Vagina (tissue), 2 donors: Measurements from ENCODE around the gene PHTF2.

Experiments used
- POLR2AphosphoS5 ChIP-seq, 2 donors: sonication (generic); formaldehyde crosslinking; IDR thresholded peaks; one replicate each; pipeline ENCODE4 v1.9.0; 2017; ENCODE audit warnings: antibody characterized with exemption in 2 of 2, mild to moderate bottlenecking in 2 of 2, low read depth in 1 of 2; ENCODE audit not compliant: insufficient read depth in 1 of 2
- TF ChIP-seq, protein P1 (sequence below), 3 experiments: fragments of 450-650 bp in 2 of 3; fragments of 200-600 bp in 1 of 3; sonication (generic) in 1 of 3; IDR thresholded peaks; one replicate each; pipeline ENCODE4 v1.5.1; 2017 to 2019; ENCODE audit warnings: antibody characterized with exemption in 3 of 3, mild to moderate bottlenecking in 2 of 3, moderate library complexity in 2 of 3

DNA sequence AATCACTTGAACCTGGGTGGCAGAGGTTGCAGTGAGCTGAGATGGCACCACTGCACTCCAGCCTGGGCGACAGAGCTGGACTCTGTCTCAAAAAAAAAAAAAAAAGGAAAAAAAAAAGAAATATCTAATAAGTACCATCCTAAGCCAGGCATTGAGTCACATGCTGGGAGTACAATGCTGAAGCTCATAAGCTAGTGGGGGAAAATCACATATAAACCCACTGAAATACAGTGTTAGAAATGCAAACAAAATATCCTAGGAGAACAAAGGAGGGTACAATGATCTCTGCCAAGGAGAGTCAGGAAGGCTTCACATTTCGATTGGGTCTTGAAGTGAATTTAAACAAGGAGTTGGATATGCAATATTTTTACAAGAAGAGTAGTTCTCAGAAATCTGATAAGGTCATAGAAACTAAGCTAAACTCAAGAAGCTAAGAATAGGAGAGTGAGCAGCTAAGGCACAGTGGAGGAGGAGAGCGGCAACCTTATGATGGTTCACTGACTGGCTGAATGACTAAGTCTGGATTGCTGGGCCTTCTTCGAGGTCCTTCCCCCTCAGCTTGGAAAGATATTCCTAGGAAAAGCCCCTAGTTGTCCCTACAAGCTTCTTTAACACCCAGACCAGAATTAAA lies 115.5 kb downstream of the PHTF2 start:
- TF ChIP-seq, protein P1, sequence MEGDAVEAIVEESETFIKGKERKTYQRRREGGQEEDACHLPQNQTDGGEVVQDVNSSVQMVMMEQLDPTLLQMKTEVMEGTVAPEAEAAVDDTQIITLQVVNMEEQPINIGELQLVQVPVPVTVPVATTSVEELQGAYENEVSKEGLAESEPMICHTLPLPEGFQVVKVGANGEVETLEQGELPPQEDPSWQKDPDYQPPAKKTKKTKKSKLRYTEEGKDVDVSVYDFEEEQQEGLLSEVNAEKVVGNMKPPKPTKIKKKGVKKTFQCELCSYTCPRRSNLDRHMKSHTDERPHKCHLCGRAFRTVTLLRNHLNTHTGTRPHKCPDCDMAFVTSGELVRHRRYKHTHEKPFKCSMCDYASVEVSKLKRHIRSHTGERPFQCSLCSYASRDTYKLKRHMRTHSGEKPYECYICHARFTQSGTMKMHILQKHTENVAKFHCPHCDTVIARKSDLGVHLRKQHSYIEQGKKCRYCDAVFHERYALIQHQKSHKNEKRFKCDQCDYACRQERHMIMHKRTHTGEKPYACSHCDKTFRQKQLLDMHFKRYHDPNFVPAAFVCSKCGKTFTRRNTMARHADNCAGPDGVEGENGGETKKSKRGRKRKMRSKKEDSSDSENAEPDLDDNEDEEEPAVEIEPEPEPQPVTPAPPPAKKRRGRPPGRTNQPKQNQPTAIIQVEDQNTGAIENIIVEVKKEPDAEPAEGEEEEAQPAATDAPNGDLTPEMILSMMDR (IDR thresholded peaks at IDR 0.05): no peak
- TF ChIP-seq POLR2AphosphoS5 (IDR thresholded peaks at IDR 0.05; ENCODE audit: insufficient read depth in 1 of 2, low read depth in 1 of 2): no peak
